Measurements from ENCODE around the gene CREB1. TPM values are rescaled to one million over a fixed set of nuclear protein-coding genes. Genes with fewer than 3 reads are reported as not detected.

Gene CREB1
- total RNA-seq, 1 donor from 2014 or later = 164 TPM

GRCh38 chr2:207511851-207512250, 17.9 kb upstream of the CREB1 start:
- Histone ChIP-seq H3K36me3 (no peaks in the 10 kb centered on the region), H3K9me3 (ENCODE audit: low read depth) (no peaks in the 10 kb centered on the region), H3K27me3 (no peaks in the 10 kb centered on the region), H3K9ac (no peak overlapping the region), H3K79me2 (ENCODE audit: low read depth) (no peaks in the 10 kb centered on the region), H4K20me1 (ENCODE audit: low read depth) (no peaks in the 10 kb centered on the region), H3K4me1 (peaks cover under 1% of the 10 kb centered on the region), H3K4me2 (no peak overlapping the region), H3K4me3 (no peak overlapping the region), H3K27ac (no peak overlapping the region), H2AFZ (replicated peaks) (peak overlapping the region; percentile 73), H3F3A (ENCODE audit: low read depth) (peaks cover under 1% of the 10 kb centered on the region)
- TF ChIP-seq EZH2 (IDR thresholded peaks at IDR 0.05) (no peak), EZH2phosphoT487 (IDR thresholded peaks at IDR 0.05) (no peak), CTCF (IDR thresholded peaks at IDR 0.05) (no peak)
- Mint-ChIP-seq H3K9me3 (no peaks in the 10 kb centered on the region), H3K4me3 (no peak overlapping the region), H3K27me3 (ENCODE audit: insufficient read depth, low read depth) (no peaks in the 10 kb centered on the region), H3K4me1 (peaks cover 4% of the 10 kb centered on the region), H3K27ac (no peak overlapping the region), H3K36me3 (no peaks in the 10 kb centered on the region)
- DNase-seq (ENCODE audit: low spot score) = no peak

- Histone ChIP-seq H4K20me1 (ENCODE audit: low read depth) (no peaks in the 10 kb centered on the region), H3K27ac (no peak overlapping the region), H3K9me3 (ENCODE audit: low read depth) (no peaks in the 10 kb centered on the region), H2AFZ (replicated peaks) (peak overlapping the region; percentile 73), H3F3A (ENCODE audit: low read depth) (no peaks in the 10 kb centered on the region), H3K27me3 (no peaks in the 10 kb centered on the region), H3K79me2 (ENCODE audit: low read depth) (no peaks in the 10 kb centered on the region), H3K4me1 (no peaks in the 10 kb centered on the region), H3K9ac (no peak overlapping the region), H3K4me2 (no peak overlapping the region), H3K36me3 (no peaks in the 10 kb centered on the region), H3K4me3 (no peak overlapping the region)
- Mint-ChIP-seq H3K4me3 (no peak overlapping the region), H3K4me1 (no peaks in the 10 kb centered on the region), H3K27ac (no peak overlapping the region), H3K9me3 (no peaks in the 10 kb centered on the region), H3K36me3 (no peaks in the 10 kb centered on the region), H3K27me3 (ENCODE audit: insufficient read depth, low read depth) (no peaks in the 10 kb centered on the region)
- no peak for DNase-seq (ENCODE audit: low spot score)
- TF ChIP-seq EZH2phosphoT487 (IDR thresholded peaks at IDR 0.05) (no peak), EZH2 (IDR thresholded peaks at IDR 0.05) (no peak), CTCF (IDR thresholded peaks at IDR 0.05) (no peak)
These were observed 17.4 kb upstream of the CREB1 start for GRCh38 chr2:207512356-207512755.

GRCh38 chr2:207513551-207514257, 16.1 kb upstream of the CREB1 start:
- Histone ChIP-seq H3K4me2 (no peak overlapping the region), H3K79me2 (ENCODE audit: low read depth) (no peaks in the 10 kb centered on the region), H3K27ac (no peak overlapping the region), H3K27me3 (no peaks in the 10 kb centered on the region), H3K4me3 (no peak overlapping the region), H4K20me1 (ENCODE audit: low read depth) (no peaks in the 10 kb centered on the region), H2AFZ (replicated peaks) (no peak overlapping the region), H3K9ac (no peak overlapping the region), H3F3A (ENCODE audit: low read depth) (no peaks in the 10 kb centered on the region), H3K4me1 (no peaks in the 10 kb centered on the region), H3K9me3 (ENCODE audit: low read depth) (no peaks in the 10 kb centered on the region), H3K36me3 (no peaks in the 10 kb centered on the region)
- no peak for DNase-seq (ENCODE audit: low spot score)
- TF ChIP-seq EZH2phosphoT487 (IDR thresholded peaks at IDR 0.05) = no peak
- TF ChIP-seq CTCF (IDR thresholded peaks at IDR 0.05) = no peak
- no peak for TF ChIP-seq EZH2 (IDR thresholded peaks at IDR 0.05)
- Mint-ChIP-seq H3K36me3 (no peaks in the 10 kb centered on the region), H3K4me3 (no peak overlapping the region), H3K4me1 (no peaks in the 10 kb centered on the region), H3K9me3 (no peaks in the 10 kb centered on the region), H3K27me3 (ENCODE audit: insufficient read depth, low read depth) (no peaks in the 10 kb centered on the region), H3K27ac (no peak overlapping the region)

Data from neural progenitor cell (in vitro differentiated cells).